Measurements from ENCODE around the gene SMYD3.

SMYD3 gene

DNA sequence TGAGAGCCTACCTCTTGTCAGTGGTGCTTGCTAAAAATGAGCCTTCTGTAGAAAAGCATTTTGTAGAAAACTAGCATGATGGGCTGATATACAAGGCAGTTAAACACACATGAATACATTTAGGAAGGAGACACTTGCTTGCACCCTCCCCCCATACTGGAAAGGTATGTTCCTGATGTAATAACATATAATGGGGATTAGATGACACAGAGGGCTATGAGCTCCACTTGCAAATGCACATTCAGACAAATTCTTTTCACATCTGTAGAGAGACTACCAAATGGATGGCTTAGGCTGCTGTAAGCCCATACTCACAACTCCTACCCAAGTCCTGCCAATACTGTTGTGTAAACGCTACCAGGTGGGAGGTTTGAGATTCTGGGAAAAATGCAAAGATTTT, 634.0 kb downstream of the SMYD3 start:
- no peak for TF ChIP-seq CTCF (conservative IDR thresholded peaks at IDR 0.05)
- no peak for TF ChIP-seq ZFX (IDR thresholded peaks at IDR 0.05)
- H3K27ac ChIP-seq: no peak overlapping the region

DNA sequence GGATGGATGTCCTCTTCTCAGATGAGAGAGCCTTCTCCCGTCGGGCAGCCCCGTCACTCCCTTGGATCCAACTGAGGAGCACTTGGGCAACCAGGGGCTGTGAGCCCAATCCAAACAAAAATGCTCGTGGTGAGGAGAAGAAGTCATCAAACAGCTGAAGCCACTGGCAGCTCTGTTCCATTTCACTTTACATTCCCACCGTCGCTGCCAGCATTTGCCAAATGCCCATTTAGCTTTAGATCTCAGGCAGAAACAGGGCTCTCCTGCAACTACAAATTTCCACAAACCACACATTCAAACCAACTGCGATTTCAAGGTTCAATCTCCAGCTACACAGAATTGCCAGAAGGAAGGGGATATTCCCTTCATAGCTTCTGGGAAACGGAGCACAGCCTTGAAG, 634.6 kb downstream of the SMYD3 start:
- no peak overlapping the region for H3K27ac ChIP-seq
- TF ChIP-seq CTCF (conservative IDR thresholded peaks at IDR 0.05): no peak
- TF ChIP-seq ZFX (IDR thresholded peaks at IDR 0.05): no peak

DNA sequence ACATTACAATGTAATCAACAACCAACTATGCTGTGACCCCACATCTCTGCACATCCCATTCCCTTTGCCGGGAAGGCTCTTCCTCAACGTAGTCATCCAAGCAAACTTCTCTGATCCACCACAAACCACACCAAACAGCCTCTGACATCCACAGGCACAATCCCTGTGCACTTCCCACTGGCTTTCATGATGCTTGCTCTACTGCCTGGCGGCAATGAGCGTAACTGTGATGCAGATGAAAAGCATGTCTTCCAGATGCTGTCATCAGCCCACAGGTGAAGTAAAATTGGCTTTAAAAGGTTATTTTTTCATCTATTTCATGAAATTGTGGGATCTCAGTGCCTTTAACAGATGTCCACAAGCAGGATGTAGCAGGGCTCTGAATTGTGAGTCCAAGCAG, 635.2 kb downstream of the SMYD3 start:
- TF ChIP-seq ZFX (IDR thresholded peaks at IDR 0.05): no peak
- no peak for TF ChIP-seq CTCF (conservative IDR thresholded peaks at IDR 0.05)
- no peak overlapping the region for H3K27ac ChIP-seq

DNA sequence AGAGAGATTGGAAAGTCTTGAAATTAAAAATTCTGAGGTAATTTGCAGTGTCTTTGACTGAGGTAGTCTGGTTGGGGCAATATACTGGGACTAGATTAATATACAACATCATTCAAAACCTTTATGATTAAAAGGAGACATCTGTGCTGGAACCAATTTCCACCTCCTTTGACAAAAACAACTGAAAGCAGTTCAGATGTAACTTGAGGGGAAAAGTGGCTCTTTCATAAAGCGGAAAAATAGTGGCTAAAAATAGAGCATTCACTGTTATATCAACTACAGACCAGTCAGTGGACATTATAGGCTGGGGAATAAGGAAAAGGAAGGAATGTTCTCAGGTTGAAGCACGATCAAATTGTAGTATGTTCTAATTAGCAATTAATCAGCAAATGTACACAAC, 635.9 kb downstream of the SMYD3 start:
- no peak overlapping the region for H3K27ac ChIP-seq
- TF ChIP-seq ZFX (IDR thresholded peaks at IDR 0.05) (no peak), CTCF (conservative IDR thresholded peaks at IDR 0.05) (no peak)

- H3K27ac ChIP-seq: no peak overlapping the region
- TF ChIP-seq CTCF (conservative IDR thresholded peaks at IDR 0.05): no peak
- no peak for TF ChIP-seq ZFX (IDR thresholded peaks at IDR 0.05)
Observed at GRCh38 chr1:245870698-245871097, 636.4 kb downstream of the SMYD3 start.

DNA sequence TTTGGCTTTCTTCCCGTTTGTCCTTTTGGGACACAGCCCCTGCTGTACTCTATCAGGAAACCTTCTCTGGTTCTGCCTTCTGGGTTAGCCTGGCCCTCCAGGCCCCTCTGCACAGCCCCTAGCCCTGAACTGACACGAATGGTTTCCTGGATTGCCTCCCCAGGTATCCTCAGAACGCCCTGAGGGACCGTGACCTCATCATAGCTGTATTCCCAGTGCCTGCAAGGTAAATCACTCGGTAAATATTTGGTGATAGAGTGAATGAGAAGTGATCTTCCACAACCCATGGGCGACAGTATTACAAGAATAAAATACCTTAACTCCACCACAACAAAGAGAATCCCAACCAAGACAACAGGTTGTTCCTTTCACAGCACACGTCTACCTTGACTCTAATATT, 637.2 kb downstream of the SMYD3 start:
- H3K27ac ChIP-seq: no peak overlapping the region
- TF ChIP-seq ZFX (IDR thresholded peaks at IDR 0.05): no peak
- TF ChIP-seq CTCF (conservative IDR thresholded peaks at IDR 0.05): no peak

DNA sequence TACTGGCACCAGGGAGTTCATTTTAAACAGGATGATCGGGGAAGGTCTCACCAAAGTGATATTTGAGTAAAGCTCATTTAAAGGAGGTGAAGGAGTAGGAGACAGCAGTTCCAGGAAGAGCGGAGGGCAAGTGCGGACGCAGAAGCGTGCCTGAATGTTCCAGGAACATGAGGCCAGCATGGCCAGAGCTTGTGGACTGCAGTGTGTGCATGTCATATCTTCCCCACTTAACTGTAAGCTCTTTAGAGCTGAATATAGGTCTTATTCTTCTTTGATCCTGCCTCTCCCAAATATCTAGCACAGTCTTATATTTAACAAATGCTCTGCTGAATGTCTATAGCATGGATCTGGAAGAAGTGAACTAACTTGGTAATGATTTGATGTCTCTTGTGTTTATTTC, 639.3 kb downstream of the SMYD3 start:
- H3K27ac ChIP-seq: no peak overlapping the region
- TF ChIP-seq ZFX (IDR thresholded peaks at IDR 0.05) (no peak), CTCF (conservative IDR thresholded peaks at IDR 0.05) (no peak)

Measured in C4-2B (cell line).